Neural progenitor cell (in vitro differentiated cells): ENCODE results near the gene IGFN1. TPM values are rescaled to one million over a fixed set of nuclear protein-coding genes. Genes with fewer than 3 reads are reported as not detected.
A peak's percentile ranks its signal among the peaks of the same experiment; 100 is the strongest.

Experiments
- DNase-seq: peaks from one replicate; pipeline ENCODE4 v3.0.0-alpha.2; 2016; ENCODE audit warnings: low spot score
- H2AFZ ChIP-seq: fragments of 200-600 bp; sonication (generic); replicated peaks from 2 replicates; pipeline ENCODE4 v1.6.1; 2016; ENCODE audit warnings: antibody characterized with exemption
- H3F3A ChIP-seq: fragments of 200-600 bp; sonication (generic); 2 replicates; pipeline ENCODE4 v1.6.1; 2016; ENCODE audit warnings: antibody characterized with exemption, low read depth
- H3K27ac ChIP-seq: fragments of 200-600 bp; sonication (generic); 2 replicates; pipeline ENCODE4 v1.5.1; 2016; ENCODE audit warnings: mild to moderate bottlenecking
- H3K27me3 ChIP-seq: fragments of 200-600 bp; sonication (generic); 2 replicates; pipeline ENCODE4 v1.6.1; 2016; ENCODE audit warnings: mild to moderate bottlenecking, moderate library complexity
- H3K36me3 ChIP-seq: fragments of 200-600 bp; sonication (generic); 2 replicates; pipeline ENCODE4 v1.5.1; 2016
- H3K4me1 ChIP-seq: fragments of 200-600 bp; sonication (generic); 2 replicates; pipeline ENCODE4 v1.6.1; 2016; ENCODE audit warnings: mixed run types
- H3K4me2 ChIP-seq: fragments of 200-600 bp; sonication (generic); 2 replicates; pipeline ENCODE4 v1.6.1; 2016
- H3K4me3 ChIP-seq: fragments of 200-600 bp; sonication (generic); 2 replicates; pipeline ENCODE4 v1.5.1; 2016
- H3K79me2 ChIP-seq: fragments of 200-600 bp; sonication (generic); 2 replicates; pipeline ENCODE4 v1.6.1; 2016; ENCODE audit warnings: low read depth
- H3K9ac ChIP-seq: fragments of 200-600 bp; sonication (generic); 2 replicates; pipeline ENCODE4 v1.6.1; 2016
- H3K9me3 ChIP-seq: fragments of 200-600 bp; sonication (generic); 2 replicates; pipeline ENCODE4 v1.5.1; 2016; ENCODE audit warnings: low read depth
- H4K20me1 ChIP-seq: fragments of 200-600 bp; sonication (generic); 2 replicates; pipeline ENCODE4 v1.6.1; 2016; ENCODE audit warnings: low read depth
- H3K27ac Mint-ChIP-seq: 3 replicates; pipeline ENCODE4 v1.8.0; 2021; ENCODE audit warnings: mixed read lengths
- H3K27me3 Mint-ChIP-seq: 2 replicates; pipeline ENCODE4 v1.8.0; 2022; ENCODE audit warnings: low read depth, mild to moderate bottlenecking, inconsistent platforms, moderate library complexity, mixed read lengths; ENCODE audit not compliant: insufficient read depth
- H3K36me3 Mint-ChIP-seq: 3 replicates; pipeline ENCODE4 v1.8.0; 2021; ENCODE audit warnings: mixed read lengths
- H3K4me1 Mint-ChIP-seq: 3 replicates; pipeline ENCODE4 v1.8.0; 2021; ENCODE audit warnings: mixed read lengths
- H3K4me3 Mint-ChIP-seq: 3 replicates; pipeline ENCODE4 v1.8.0; 2021; ENCODE audit warnings: mild to moderate bottlenecking, moderate library complexity, mixed read lengths
- H3K9me3 Mint-ChIP-seq: 3 replicates; pipeline ENCODE4 v1.8.0; 2020; ENCODE audit warnings: mixed read lengths
- CTCF ChIP-seq: fragments of 200-600 bp; sonication (generic); IDR thresholded peaks from 2 replicates; pipeline ENCODE4 v1.5.1; 2017; ENCODE audit warnings: antibody characterized with exemption, mild to moderate bottlenecking
- EZH2 ChIP-seq: fragments of 200-600 bp; sonication (generic); IDR thresholded peaks from 2 replicates; pipeline ENCODE4 v1.6.1; 2017; ENCODE audit warnings: antibody characterized with exemption, mild to moderate bottlenecking, moderate library complexity
- EZH2phosphoT487 ChIP-seq: fragments of 200-600 bp; sonication (generic); IDR thresholded peaks from 2 replicates; pipeline ENCODE4 v1.6.1; 2017; ENCODE audit warnings: antibody characterized with exemption
- total RNA-seq: library from RNA; depleted of rRNA; stranded (reverse); fragments of >200 nt; gene quantifications from 2 replicates; pipeline ENCODE4 v1.2.3, GENCODE V29; 2015; ENCODE audit warnings: low replicate concordance

The IGFN1 gene
- total RNA-seq, 1 donor from 2014 or later = not detected

DNA sequence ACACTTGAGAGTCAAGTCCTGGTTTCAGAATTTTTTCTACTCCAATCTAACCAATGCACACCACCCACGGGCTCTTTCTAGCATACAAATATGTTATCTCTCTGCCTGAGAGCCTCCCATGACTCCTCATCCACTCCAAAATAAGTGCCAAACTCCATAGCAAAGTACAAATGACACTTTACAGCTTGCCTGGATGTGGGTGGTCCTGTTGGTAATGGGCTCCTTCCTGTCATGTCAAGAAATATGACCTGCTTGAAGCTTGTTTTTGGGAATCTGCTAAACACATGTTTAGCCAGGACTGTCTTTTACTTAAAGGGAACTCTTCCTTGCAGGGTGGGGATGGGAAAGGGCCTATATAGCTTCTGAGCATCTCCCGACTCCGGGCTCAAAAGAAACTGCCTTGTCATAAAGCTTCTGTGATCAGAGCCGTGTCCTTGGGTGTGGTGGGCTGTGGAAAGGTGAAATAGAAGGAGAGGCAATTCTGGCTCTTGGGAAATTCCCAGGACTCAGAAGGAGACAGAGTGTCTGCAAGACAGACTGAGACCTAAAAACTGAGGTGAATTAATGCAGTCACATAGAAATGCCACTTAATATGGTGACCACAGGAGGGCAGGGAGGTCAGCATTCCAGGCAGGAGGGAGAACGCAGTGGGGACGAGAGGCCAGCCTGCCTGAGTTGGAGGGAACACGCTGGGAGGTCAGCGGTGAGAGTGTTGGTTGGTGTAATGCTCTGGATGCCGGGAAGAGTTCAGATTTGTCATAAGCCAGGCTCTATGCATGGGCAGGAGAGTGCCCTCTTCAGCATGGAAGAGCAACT lies 6.1 kb upstream of the IGFN1 start:
- H2AFZ ChIP-seq = peak overlapping the region; percentile 80
- peak; percentile 65 for DNase-seq
- TF ChIP-seq CTCF = peak; percentile 40
- no peak for TF ChIP-seq EZH2
- no peak for TF ChIP-seq EZH2phosphoT487
- no peak overlapping the region for H3K4me3 ChIP-seq
- no peaks in the 10 kb centered on the region for H3F3A ChIP-seq
- no peak overlapping the region for H3K27ac ChIP-seq
- H3K9me3 Mint-ChIP-seq = peaks cover 4% of the 10 kb centered on the region
- H3K27ac Mint-ChIP-seq = peak overlapping the region; percentile 2
- no peak overlapping the region for H3K4me2 ChIP-seq
- H3K36me3 Mint-ChIP-seq = no peaks in the 10 kb centered on the region
- H3K4me3 Mint-ChIP-seq = no peak overlapping the region
- no peaks in the 10 kb centered on the region for H4K20me1 ChIP-seq
- peaks cover 9% of the 10 kb centered on the region for H3K27me3 Mint-ChIP-seq
- no peaks in the 10 kb centered on the region for H3K4me1 ChIP-seq
- H3K27me3 ChIP-seq = no peaks in the 10 kb centered on the region
- H3K4me1 Mint-ChIP-seq = peaks cover 12% of the 10 kb centered on the region
- no peaks in the 10 kb centered on the region for H3K36me3 ChIP-seq
- no peak overlapping the region for H3K9ac ChIP-seq
- H3K79me2 ChIP-seq = no peaks in the 10 kb centered on the region
- no peaks in the 10 kb centered on the region for H3K9me3 ChIP-seq

DNA sequence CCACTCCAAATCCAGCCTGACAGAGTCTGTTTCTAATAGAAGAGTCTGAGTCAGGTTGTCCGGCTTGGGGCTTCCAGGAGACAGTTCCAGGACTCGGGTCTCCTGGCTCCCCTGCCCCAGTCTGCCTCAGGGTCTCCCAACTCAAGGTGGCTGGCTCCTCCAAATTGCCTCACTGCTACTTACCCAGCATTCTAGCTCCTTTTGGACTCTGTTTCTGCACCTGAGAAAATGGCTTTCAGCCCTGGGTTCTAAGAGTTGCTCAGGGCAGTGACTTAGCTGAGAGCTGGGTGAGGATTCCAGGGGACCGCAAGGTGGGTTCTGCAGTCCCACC lies 5.5 kb upstream of the IGFN1 start:
- H3K4me2 ChIP-seq = no peak overlapping the region
- H3K4me3 ChIP-seq = no peak overlapping the region
- no peak overlapping the region for H3K9ac ChIP-seq
- H3K27me3 Mint-ChIP-seq = peaks cover 11% of the 10 kb centered on the region
- no peak overlapping the region for H3K4me3 Mint-ChIP-seq
- no peaks in the 10 kb centered on the region for H3K4me1 ChIP-seq
- H4K20me1 ChIP-seq = no peaks in the 10 kb centered on the region
- H3K9me3 Mint-ChIP-seq = peaks cover 2% of the 10 kb centered on the region
- H3K27me3 ChIP-seq = no peaks in the 10 kb centered on the region
- H3K36me3 Mint-ChIP-seq = no peaks in the 10 kb centered on the region
- no peak for TF ChIP-seq CTCF
- TF ChIP-seq EZH2phosphoT487 = no peak
- no peak for TF ChIP-seq EZH2
- no peaks in the 10 kb centered on the region for H3K79me2 ChIP-seq
- no peaks in the 10 kb centered on the region for H3K9me3 ChIP-seq
- DNase-seq = no peak
- H3K27ac Mint-ChIP-seq = peak overlapping the region; percentile 2
- H3K36me3 ChIP-seq = no peaks in the 10 kb centered on the region
- peaks cover 15% of the 10 kb centered on the region for H3K4me1 Mint-ChIP-seq
- peak overlapping the region; percentile 80 for H2AFZ ChIP-seq
- H3K27ac ChIP-seq = no peak overlapping the region
- H3F3A ChIP-seq = no peaks in the 10 kb centered on the region

DNA sequence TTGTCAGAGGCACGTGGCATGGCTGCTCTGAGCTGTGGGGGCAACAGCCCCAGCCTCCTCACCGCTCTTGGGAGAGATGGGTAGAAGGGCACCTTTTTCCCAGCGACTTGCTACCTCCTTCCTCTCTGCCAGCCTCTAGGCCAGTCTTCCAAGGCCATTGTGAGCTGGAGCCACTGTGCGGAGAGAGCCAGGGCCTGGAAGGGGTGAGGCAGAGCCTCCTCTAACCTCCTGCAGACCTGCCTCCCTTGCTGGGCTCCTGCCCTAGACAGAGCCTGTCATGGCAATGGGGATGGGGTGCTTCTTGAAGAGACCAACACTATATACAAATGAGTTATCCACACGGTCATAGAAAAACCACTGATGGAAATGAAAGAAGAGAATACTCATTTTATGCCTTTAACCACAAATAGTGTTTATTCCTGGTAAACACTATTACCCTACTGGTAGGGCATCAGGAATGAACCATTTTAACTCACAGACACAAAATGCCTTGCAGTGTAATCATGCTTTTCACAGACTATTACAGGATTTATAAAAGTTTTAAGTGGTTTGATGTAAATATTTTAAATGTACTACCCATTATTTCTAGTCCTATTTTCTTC lies 5.0 kb upstream of the IGFN1 start:
- Histone ChIP-seq H4K20me1 (no peaks in the 10 kb centered on the region), H3K9me3 (no peaks in the 10 kb centered on the region), H2AFZ (peak overlapping the region; percentile 80), H3K4me2 (no peak overlapping the region), H3F3A (no peaks in the 10 kb centered on the region), H3K79me2 (no peaks in the 10 kb centered on the region), H3K4me1 (peaks cover 3% of the 10 kb centered on the region), H3K36me3 (no peaks in the 10 kb centered on the region), H3K9ac (no peak overlapping the region), H3K27ac (no peak overlapping the region), H3K27me3 (no peaks in the 10 kb centered on the region), H3K4me3 (no peak overlapping the region)
- Mint-ChIP-seq H3K36me3 (no peaks in the 10 kb centered on the region), H3K9me3 (peaks cover 2% of the 10 kb centered on the region), H3K27ac (no peak overlapping the region), H3K27me3 (peaks cover 7% of the 10 kb centered on the region), H3K4me1 (peaks cover 19% of the 10 kb centered on the region), H3K4me3 (no peak overlapping the region)
- TF ChIP-seq EZH2phosphoT487 (no peak), EZH2 (no peak), CTCF (no peak)
- DNase-seq = no peak
